HG02610 (cell line): Measurements from ENCODE around the gene SBF1.

Source experiments
- ATAC-seq: cut with Tn5 transposase; IDR thresholded peaks from one replicate; pipeline ENCODE4 v1.9.1; 2021; ENCODE audit warnings: mild to moderate bottlenecking, moderate library complexity; ENCODE audit not compliant: unreplicated experiment

Gene SBF1

DNA sequence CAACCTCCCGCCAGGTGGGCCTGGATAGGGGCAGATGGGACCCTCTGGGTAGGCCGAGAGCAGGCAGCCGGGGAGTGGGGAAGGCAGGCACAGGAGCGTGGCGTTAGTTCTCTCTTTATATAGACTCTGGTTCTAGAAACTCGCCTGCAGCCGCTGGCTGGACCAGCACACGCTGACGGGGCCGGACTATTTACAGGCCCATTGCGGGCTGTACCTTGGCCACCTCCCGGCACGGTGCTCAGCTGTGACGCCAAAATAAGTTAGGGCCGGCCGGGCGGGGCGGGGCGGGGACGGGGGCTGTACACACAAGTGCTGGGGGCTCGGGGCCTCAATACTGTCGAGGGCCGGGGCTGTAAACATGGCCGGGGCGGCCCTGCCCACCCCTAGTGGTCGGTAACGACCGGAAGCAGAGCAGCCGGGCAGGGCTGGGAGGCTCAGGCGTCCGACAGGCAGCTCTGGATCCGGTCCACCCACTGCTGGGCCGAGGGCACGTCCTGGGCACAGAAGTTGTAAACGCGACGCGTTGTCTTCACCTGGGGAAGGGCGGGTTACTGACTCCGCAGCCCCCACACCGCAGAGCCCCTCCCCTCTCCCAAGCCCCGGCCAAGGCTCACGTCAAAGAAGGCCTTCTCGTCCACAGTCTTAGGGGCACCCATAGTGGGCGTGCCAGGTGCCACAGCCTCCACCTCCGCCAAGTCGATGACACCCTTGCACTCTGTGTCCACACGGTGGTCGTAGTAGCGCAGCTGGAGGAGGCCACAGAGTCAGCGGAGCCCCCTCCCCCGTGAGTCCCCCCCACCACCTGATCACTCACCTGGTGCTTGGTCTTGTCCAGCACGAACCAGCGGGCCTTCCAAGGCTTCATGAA, 27.9 kb downstream of the SBF1 start:
- ATAC-seq, result no peak

GRCh38 chr22:50445880-50446707, 28.7 kb downstream of the SBF1 start:
- no peak for ATAC-seq

- no peak for ATAC-seq
Observed at GRCh38 chr22:50445071-50445879, 29.6 kb downstream of the SBF1 start.

DNA sequence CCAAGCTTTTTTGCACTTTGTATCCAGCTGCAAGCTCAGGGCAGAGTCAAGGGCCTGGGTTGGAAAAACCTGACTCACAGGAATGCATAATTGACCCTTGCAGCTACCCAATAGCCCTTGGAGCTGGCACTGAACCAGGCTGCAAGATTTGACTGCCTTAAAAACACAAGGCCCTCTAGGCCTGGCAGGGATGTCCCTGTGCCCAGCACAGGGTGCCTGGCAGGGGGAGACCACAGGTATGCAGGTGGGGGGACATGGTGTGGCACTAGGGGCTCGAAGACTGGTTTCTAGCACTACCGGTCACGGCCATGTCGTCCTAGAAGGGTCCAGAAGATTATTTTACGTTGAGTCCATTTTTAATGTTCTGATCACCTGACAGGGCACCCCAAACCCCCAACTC, 30.2 kb downstream of the SBF1 start:
- ATAC-seq, result no peak

- ATAC-seq, result no peak
Observed at GRCh38 chr22:50443801-50444625, 30.8 kb downstream of the SBF1 start.

- ATAC-seq, result no peak
Observed at GRCh38 chr22:50443197-50443596, 31.6 kb downstream of the SBF1 start.

DNA sequence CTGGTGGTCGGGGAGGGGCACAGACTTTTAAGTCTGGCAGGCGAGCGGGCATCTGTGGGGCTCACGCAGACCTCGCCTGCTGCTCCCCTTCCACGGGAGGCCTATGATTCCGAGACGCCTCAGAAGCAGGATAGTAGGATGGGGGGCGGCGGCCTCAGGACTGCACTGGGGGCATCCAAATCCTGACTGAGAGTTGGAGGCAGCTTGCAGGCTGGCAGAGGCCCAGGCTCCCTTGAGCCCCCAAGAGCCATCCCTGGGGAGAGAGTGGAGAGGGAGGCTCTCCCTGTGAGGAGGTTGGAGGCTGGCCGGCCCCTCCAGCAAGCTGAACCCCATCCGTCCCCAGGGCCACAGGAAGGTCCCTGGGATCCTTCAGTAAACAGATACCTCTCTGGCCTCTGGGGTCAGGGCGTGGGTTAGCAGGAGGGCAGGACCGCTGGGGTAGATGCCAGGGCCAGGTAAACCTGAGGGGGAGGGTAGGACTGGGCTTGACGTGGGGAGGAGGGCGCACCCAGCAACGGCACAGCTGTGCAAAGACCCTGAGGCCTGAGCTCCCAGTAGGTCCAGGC, 33.3 kb downstream of the SBF1 start:
- no peak for ATAC-seq

DNA sequence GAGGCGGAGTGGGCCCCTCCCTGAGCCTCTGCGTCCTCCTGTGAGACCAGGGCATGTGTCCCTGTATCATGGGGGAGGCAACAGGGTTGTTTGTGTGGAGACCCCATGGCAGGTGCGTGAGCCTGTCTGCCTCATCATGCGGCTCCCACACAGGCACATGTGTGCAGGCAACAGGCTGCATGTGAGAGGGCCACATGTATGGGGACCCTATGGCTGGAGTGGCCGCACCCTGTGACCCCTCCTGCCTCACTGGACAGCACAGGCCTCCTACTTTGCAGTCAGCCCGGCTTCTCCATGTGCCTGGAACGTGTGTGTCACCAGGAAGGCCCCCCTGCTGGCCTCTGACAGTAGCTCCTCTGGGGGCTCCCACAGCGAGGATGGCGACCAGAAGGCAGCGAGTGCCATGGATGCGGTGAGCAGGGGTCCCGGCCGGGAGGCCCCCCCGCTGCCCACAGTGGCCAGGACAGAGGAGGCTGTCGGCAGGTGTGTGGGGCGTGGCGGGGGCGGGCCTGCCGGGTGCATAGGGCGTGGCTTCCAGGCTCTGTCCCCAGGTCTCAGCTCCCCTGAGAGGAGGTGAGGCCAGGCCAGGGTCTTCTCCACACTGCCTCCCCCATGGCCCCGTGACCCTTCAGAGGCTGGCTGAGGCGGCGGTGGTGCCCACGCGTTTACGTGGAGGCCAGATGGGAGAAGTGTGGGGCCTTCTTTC, 34.1 kb downstream of the SBF1 start:
- ATAC-seq, result no peak

GRCh38 chr22:50439871-50440331, 34.9 kb downstream of the SBF1 start:
- no peak for ATAC-seq

DNA sequence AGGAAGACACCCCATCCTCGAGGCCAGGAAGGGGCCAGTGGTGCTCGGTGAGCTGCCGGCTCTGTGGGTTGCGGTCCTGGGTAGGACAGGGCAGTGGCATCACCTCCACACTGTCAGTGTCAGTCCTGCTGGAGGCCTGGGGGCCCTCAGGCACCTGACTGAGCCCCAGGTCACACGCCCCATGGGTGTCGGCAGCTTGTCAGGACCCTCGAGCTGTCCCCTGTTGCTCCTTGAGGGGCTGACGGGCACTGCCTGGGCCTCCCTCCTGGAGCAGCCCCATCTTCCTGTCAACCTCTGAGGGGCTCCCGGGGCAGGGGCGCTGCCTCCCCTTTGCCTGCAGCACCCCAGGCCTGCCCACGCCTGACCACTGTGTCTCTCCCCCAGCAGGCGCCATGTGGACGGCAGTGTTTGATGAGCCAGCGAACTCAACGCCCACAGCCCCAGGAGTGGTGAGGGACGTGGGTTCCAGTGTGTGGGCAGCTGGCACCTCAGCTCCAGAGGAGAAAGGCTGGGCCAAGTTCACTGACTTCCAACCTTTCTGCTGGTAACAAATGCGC, 35.4 kb downstream of the SBF1 start:
- no peak for ATAC-seq

DNA sequence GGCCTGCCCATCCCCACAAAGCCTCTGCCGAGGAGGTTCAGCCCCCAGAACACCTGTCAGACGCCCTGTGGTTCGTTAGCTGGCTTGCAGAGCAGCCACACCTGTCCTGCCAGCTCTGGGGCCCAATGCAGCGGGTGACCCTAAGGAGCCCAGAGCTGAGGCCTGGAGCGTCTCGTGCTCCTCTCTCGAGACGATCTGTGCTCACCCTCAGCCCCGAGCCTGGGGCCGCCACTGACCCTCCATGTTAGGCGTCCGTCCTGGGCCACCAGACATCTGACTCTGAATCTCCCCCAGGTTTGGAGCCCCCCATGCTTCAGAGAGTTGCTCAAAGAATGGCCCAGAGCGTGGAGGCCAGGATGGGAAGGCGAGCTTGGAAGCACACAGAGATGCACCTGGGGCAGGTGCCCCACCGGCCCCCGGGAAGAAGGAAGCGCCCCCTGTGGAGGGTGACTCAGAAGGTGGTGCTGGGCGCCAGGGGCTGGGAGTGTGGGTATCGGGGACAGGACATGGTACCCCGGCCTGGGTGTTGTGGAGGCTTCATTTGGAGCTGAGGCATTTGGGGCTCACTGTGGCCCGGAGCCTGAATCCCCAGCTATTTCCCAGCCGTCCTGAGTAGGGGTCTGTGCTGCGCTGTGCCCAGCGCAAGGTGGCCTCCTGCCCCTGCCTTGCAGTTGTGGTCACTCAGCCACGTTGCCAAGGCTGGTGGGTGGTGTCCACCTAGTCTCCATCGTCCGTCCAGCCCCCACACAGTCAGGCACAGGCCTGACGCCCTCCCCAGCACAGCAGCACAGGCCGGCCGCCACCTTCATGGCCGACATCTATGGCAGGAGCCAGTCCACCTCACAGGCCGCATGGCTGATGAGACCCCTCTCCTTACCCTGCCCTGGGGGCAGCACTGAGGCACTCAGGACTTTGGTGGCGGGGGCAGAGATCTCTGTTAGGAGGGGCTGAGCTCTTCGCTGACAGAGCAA, 36.2 kb downstream of the SBF1 start:
- no peak for ATAC-seq

DNA sequence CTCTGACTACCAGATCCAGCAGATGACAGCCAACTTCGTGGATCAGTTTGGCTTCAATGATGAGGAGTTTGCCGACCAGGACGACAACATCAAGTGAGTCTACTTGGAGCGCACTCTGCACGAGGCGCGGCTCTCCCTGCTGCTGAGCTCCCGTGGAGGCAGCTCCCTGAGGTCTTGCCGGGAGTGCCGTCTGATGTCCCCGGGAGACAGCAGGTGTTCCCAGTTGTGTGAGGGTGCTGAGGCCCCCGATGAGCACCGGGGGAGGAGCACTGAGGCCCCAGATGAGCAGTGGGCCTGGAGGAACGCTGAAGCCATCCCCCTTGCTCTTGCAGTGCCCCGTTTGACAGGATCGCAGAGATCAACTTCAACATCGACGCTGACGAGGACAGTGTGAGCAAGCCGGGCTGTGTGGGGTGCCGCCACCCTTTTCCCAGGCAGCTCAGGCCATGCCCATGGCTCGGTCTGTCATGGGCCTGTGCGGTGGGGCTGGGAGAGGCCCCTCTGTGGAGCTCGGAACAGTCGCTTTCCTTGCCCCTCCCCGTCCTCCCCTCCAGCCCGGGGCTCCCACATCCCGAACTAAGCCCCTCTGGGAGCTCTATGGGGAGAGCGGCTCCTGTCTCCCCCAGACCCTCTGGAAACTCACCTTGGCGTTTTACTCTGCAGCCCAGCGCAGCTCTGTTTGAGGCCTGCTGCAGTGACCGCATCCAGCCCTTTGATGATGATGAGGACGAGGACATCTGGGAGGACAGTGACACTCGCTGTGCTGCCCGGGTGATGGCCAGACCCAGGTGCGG, 37.1 kb downstream of the SBF1 start:
- ATAC-seq, result no peak

DNA sequence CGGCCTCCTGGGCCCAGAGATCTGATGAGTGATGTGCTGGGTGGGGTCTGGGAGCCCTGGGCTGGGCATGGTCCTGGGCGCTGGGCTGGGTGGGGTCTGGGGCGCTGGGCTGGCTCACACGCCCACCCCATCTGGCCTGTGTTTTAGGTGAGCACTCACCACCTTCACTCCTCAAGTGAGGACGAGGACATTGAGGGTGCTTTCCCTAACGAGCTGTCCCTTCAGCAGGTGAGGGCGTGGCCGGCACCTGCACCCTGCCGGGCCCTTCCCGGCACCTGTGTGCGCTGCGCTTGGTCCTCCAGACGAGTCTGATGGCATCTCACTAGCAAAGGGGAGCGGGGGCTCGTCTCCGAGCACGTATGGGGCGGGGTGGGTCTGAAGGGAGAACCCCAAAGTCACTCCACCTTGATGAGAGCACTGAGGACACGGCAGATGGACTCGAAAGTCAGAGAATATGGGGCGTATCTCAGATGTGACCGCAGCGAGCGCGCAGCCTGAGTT, 37.9 kb downstream of the SBF1 start:
- ATAC-seq, result no peak

GRCh38 chr22:50436015-50436830, 38.6 kb downstream of the SBF1 start:
- ATAC-seq, result no peak

GRCh38 chr22:50435291-50436014, 39.4 kb downstream of the SBF1 start:
- no peak for ATAC-seq
